T-cell (primary cell): Measurements from ENCODE around the gene MED7. TPM values are rescaled to one million over a fixed set of nuclear protein-coding genes. Genes with fewer than 3 reads are reported as not detected.

Experiments
- ATAC-seq, 4 experiments: fragments of 200-7000 bp in 3 of 4; fragments of 150-1000 bp in 1 of 4; cut with Tn5 transposase; replicated peaks in 1 of 4; 1 replicate in 3 of 4; 2 replicates in 1 of 4; pipeline ENCODE4 v1.10.0; 2021; ENCODE audit warnings: moderate library complexity in 3 of 4, mild to moderate bottlenecking in 2 of 4, moderate number of reproducible peaks in 1 of 4
- CTCF ChIA-PET, 2 donors: fragments of 300-600 bp; sonication (Branson Sonifier 250); formaldehyde crosslinking; loops; one replicate each; lab custom pipeline; 2022; ENCODE audit warnings: antibody characterized with exemption in 2 of 2; lab: Charles Lee
- POLR2A ChIA-PET, 2 donors: fragments of 300-600 bp; sonication (Branson Sonifier 250); formaldehyde crosslinking; loops; one replicate each; lab custom pipeline; 2022; ENCODE audit warnings: antibody characterized with exemption in 2 of 2; lab: Charles Lee
- DNase-seq, 35 experiments: peaks; one replicate each; pipeline versions ENCODE4 v3.0.0 to v3.0.0-alpha.2; 2013 to 2023
- H3K27ac ChIP-seq: one replicate; pipeline ENCODE4 v1.5.1; 2013; ENCODE audit warnings: low read length
- H3K27me3 ChIP-seq, 2 experiments: replicated peaks in 1 of 2; 1 replicate in 1 of 2; 2 replicates in 1 of 2; pipeline versions ENCODE4 v1.6.1 to v1.7.0; 2013; ENCODE audit warnings: low read length in 1 of 2, mixed read lengths in 1 of 2; ENCODE audit not compliant: control insufficient read depth in 2 of 2, insufficient read depth in 2 of 2; ENCODE audit errors: extremely low read depth in 1 of 2
- H3K36me3 ChIP-seq, 2 donors: 1 replicate in 1 of 2; 2 replicates in 1 of 2; pipeline versions ENCODE4 v1.6.1 to v1.7.0; 2013; ENCODE audit warnings: low read length in 1 of 2; ENCODE audit not compliant: control insufficient read depth in 2 of 2, insufficient read depth in 1 of 2; ENCODE audit errors: extremely low read depth in 1 of 2
- H3K4me1 ChIP-seq, 2 experiments: 1 replicate in 1 of 2; 2 replicates in 1 of 2; pipeline versions ENCODE4 v1.6.1 to v1.7.0; 2013; ENCODE audit warnings: low read length in 2 of 2, mixed read lengths in 1 of 2; ENCODE audit not compliant: insufficient read depth in 2 of 2, control insufficient read depth in 1 of 2; ENCODE audit errors: extremely low read depth in 1 of 2
- H3K4me3 ChIP-seq, 2 donors: 1 replicate in 1 of 2; 2 replicates in 1 of 2; pipeline versions ENCODE4 v1.5.1 to v1.7.0; 2013; ENCODE audit warnings: mild to moderate bottlenecking in 2 of 2, low read length in 1 of 2, moderate library complexity in 1 of 2; ENCODE audit not compliant: control insufficient read depth in 1 of 2; ENCODE audit errors: extremely low read depth in 1 of 2
- H3K9me3 ChIP-seq: 2 replicates; pipeline ENCODE4 v1.7.0; 2013
- H3K27ac Mint-ChIP-seq, 2 donors: one replicate each; pipeline ENCODE4 v1.8.0; 2020 to 2021; ENCODE audit warnings: mild to moderate bottlenecking in 2 of 2, mixed read lengths in 2 of 2
- H3K27me3 Mint-ChIP-seq, 2 donors: one replicate each; pipeline ENCODE4 v1.8.0; 2021 to 2022; ENCODE audit warnings: mixed read lengths in 2 of 2
- H3K36me3 Mint-ChIP-seq: one replicate; pipeline ENCODE4 v1.8.0; 2021; ENCODE audit warnings: mixed read lengths
- H3K4me1 Mint-ChIP-seq, 3 donors: one replicate each; pipeline ENCODE4 v1.8.0; 2020 to 2022; ENCODE audit warnings: mixed read lengths in 3 of 3, mild to moderate bottlenecking in 1 of 3
- H3K4me3 Mint-ChIP-seq, 3 donors: one replicate each; pipeline ENCODE4 v1.8.0; 2020 to 2022; ENCODE audit warnings: mild to moderate bottlenecking in 3 of 3, mixed read lengths in 3 of 3, moderate library complexity in 3 of 3
- H3K9me3 Mint-ChIP-seq, 3 donors: one replicate each; pipeline ENCODE4 v1.8.0; 2020 to 2022; ENCODE audit warnings: mixed read lengths in 3 of 3
- WGBS: methylation state at CpG from one replicate; pipeline ENCODE4 v1.1.5; 2013; ENCODE audit warnings: missing lambda C conversion rate; ENCODE audit not compliant: insufficient coverage; 5-methylcytosine and 5-hydroxymethylcytosine counted together
- total RNA-seq, 35 experiments: library from RNA in 6 of 35; stranded (reverse) in 6 of 35; fragments of 120-200 nt in 1 of 35; gene quantifications; one replicate each; pipeline versions ENCODE4 v1.2.1 to v1.2.4 and lab custom pipeline; 2013 to 2026

MED7 gene
- total RNA-seq, 5 donors from 2014 or later (not counting 1 experiment from before 2014, with no cell fraction given), result 5.7 to 14.9 (median 13.1) TPM

DNA sequence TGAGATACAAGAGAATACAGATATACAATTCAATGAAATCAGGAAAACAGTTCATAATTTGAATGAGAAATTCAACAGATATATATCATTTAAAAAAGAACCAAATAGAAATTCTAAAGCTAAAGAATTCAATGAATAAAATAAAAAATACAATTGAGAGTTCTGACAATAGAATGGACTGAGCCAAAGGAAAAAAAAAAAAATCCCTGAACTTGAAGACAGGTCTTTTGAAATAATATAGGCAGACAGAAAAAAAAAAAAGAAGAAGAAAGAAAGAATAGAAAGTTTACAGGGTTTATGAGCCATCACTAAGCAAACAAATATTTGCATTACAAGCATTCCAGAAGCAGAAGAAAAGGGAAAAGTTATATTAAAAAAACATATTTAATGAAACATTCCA, 21.0 kb downstream of the MED7 start:
- Mint-ChIP-seq H3K36me3 (peaks cover 21% of the 10 kb centered on the region), H3K4me3 (no peak overlapping the region), H3K27me3 (no peaks in the 10 kb centered on the region), H3K27ac (no peak overlapping the region), H3K4me1 (peaks cover 2 to 3% (median 2%) of the 10 kb centered on the region in 3 donors), H3K9me3 (peaks cover 6 to 22% (median 9%) of the 10 kb centered on the region in 3 donors)
- Histone ChIP-seq H3K27me3 (peaks cover 0 to 5% of the 10 kb centered on the region in 2 experiments), H3K27ac (no peak overlapping the region), H3K4me3 (no peak overlapping the region), H3K9me3 (peaks cover 3% of the 10 kb centered on the region), H3K4me1 (no peaks in the 10 kb centered on the region), H3K36me3 (no peaks in the 10 kb centered on the region)
- DNase-seq (no peak), ATAC-seq (no peak)
- CTCF ChIA-PET, result interaction anchor here (0.6 to 1.0 kb wide), 2 partner anchors 9 kb away, joined by 3 to 5 read pairs; no protein-coding TSS in a partner anchor
- POLR2A ChIA-PET, result interaction anchor here in 1 of 2 donors (0.6 kb wide), 1 partner anchor 81 kb away, joined by 3 read pairs; no protein-coding TSS in a partner anchor

DNA sequence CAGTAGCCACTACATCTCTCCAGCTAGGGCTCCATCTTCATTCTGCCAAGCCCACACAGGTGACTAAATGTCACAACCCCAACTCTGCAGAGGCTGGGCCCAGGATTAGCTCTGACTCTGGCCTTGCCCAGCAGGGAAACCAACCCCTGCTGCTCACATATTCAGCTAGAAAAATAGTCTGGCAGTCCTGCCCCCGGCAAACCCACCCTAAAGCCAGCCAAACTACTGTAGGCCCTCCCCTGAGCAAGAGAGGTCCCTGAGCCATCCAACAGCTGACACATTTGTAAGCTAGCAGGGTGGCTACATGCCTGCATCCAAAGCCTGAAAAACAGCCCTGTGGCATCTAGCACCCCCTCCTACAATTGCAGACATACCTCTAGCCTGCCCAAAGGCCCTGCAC, 22.6 kb downstream of the MED7 start:
- Histone ChIP-seq H3K9me3 (peaks cover 3% of the 10 kb centered on the region), H3K27ac (no peak overlapping the region), H3K4me1 (peaks cover 3% of the 10 kb centered on the region in 2 experiments), H3K27me3 (peaks cover 0 to 5% of the 10 kb centered on the region in 2 experiments), H3K4me3 (no peak overlapping the region), H3K36me3 (no peaks in the 10 kb centered on the region)
- POLR2A ChIA-PET, result interaction anchor here in 1 of 2 donors (0.5 kb wide), 1 partner anchor 13 kb away, joined by 3 read pairs; no protein-coding TSS in a partner anchor
- Mint-ChIP-seq H3K36me3 (peaks cover 21% of the 10 kb centered on the region), H3K4me3 (no peak overlapping the region), H3K4me1 (peaks cover 8 to 10% (median 9%) of the 10 kb centered on the region in 3 donors), H3K27ac (no peak overlapping the region), H3K9me3 (peaks cover 6 to 22% (median 9%) of the 10 kb centered on the region in 3 donors), H3K27me3 (no peaks in the 10 kb centered on the region)
- DNase-seq (no peak), ATAC-seq (no peak)
- WGBS, result 100% methylated on average over 1 of the region's 1 CpG
- CTCF ChIA-PET, result no interaction called here

DNA sequence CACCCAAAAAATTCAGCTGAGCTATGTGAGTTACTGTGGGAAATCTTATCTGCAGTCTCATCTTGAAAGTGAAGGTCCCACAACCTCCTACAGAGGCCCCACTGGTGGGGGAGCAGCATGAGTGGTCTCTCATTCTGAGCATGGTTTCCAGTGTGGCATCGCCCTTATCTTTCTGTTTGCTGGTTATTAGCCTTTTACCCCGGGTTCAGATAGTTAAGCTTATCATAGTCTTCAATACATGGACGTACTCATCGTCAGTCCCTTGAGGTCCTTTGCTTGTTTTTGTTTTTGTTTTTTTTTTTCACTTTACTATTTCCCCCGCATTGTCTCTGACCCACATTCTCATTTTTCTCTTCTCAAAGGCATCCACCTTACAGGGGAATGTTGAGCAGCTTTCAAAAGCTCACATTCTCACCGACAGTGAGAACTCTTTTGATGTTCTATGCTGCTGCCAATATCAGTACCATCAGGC, 26.1 kb downstream of the MED7 start:
- CTCF ChIA-PET, result interaction anchor here (0.6 to 0.7 kb wide), 2 partner anchors 14 to 16 kb away, joined by 3 to 5 read pairs; no protein-coding TSS in a partner anchor
- H3K36me3 Mint-ChIP-seq, result peaks cover 5% of the 10 kb centered on the region
- H3K9me3 ChIP-seq, result no peaks in the 10 kb centered on the region
- H3K4me3 ChIP-seq, result no peak overlapping the region
- H3K4me1 Mint-ChIP-seq, result peaks cover 8 to 13% (median 9%) of the 10 kb centered on the region in 3 donors
- no peak overlapping the region for H3K27ac ChIP-seq
- 0% methylated on average over 1 of the region's 6 CpGs for WGBS
- no peaks in the 10 kb centered on the region for H3K36me3 ChIP-seq
- no peak for ATAC-seq
- POLR2A ChIA-PET, result no interaction called here
- H3K9me3 Mint-ChIP-seq, result peaks cover 0 to 5% (median 5%) of the 10 kb centered on the region in 3 donors
- H3K27me3 ChIP-seq, result peaks cover 0 to 5% of the 10 kb centered on the region in 2 experiments
- no peak overlapping the region for H3K4me3 Mint-ChIP-seq
- H3K4me1 ChIP-seq, result peaks cover 3% of the 10 kb centered on the region in 2 experiments
- no peaks in the 10 kb centered on the region for H3K27me3 Mint-ChIP-seq
- H3K27ac Mint-ChIP-seq, result peak overlapping the region; percentile 8 to 19
- DNase-seq, result no peak

DNA sequence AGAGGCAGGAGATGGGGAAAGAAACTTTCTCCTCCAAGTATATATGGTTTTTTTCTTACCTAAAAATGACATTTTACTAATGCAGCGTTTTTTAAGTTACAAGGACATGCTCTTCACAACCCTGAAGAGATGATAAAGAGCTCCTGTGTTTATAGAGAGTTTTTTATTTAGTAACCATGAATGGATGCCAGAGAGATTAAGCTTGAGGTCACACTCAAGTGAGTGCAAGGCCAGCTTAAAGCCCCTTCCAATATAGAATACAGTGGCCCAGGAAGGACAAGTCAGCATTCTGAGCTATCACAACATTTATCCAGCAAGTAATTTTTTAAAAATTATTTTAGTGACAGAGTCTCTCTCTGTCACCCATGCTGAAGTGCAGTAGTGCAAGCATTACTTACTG, 27.2 kb downstream of the MED7 start:
- Mint-ChIP-seq H3K36me3 (no peaks in the 10 kb centered on the region), H3K27me3 (no peaks in the 10 kb centered on the region), H3K27ac (no peak overlapping the region), H3K4me1 (peaks cover 8 to 16% (median 11%) of the 10 kb centered on the region in 3 donors), H3K9me3 (no peaks in the 10 kb centered on the region), H3K4me3 (no peak overlapping the region)
- Histone ChIP-seq H3K27ac (no peak overlapping the region), H3K4me3 (no peak overlapping the region), H3K36me3 (no peaks in the 10 kb centered on the region), H3K9me3 (no peaks in the 10 kb centered on the region), H3K27me3 (no peaks in the 10 kb centered on the region), H3K4me1 (peaks cover 3% of the 10 kb centered on the region in 2 experiments)
- no peak for DNase-seq
- ATAC-seq, result no peak
- WGBS, result no CpG with 5 or more reads among the region's 1 CpG
- POLR2A ChIA-PET, result no interaction called here
- CTCF ChIA-PET, result interaction anchor here in 1 of 2 donors (0.7 kb wide), 1 partner anchor 17 kb away, joined by 3 read pairs; no protein-coding TSS in a partner anchor

DNA sequence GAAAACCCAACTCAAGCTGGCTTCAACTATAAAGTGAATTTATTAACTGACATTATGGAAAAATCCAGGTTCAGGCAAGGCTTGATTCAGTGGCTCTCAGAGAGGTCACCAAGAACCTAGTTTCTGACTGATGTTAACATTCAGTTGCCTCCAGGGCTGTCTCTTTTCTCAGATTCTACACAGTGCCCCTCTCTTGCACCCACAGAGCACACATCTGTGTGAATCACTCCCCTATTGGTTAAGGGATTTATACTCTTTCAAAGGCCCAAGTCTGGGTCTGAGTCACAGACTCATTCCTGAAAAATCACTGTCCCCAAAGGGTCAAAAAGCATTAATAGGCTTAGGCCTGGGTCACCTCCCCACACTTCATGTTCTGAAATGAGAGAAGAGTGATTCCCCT, 27.7 kb downstream of the MED7 start:
- ATAC-seq, result no peak
- CTCF ChIA-PET, result interaction anchor here in 1 of 2 donors (0.7 kb wide), 1 partner anchor 17 kb away, joined by 3 read pairs; no protein-coding TSS in a partner anchor

DNA sequence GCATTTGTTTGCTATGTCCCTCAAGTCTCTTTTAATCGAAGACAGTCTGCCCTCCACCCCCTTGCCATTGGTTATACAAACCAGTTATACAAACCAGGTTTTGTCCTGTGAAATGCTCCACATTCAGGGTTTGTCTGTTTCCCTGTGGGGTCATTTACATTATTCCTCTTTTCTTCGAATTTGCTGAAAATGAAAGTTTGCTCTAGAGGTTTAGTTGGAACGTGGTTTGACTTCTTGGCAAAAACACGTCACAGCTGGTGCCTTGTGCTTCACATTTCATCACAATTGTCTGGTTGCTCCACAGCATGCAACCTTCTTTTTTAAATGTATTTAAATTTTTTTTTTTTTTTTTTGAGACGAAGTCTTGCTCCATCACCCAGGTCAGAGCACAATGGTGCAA, 29.7 kb downstream of the MED7 start:
- H3K27me3 ChIP-seq, result no peaks in the 10 kb centered on the region
- H3K4me1 ChIP-seq, result peaks cover 15 to 26% of the 10 kb centered on the region in 2 experiments
- no peak overlapping the region for H3K27ac Mint-ChIP-seq
- peaks cover 30 to 40% (median 30%) of the 10 kb centered on the region in 3 donors for H3K4me1 Mint-ChIP-seq
- H3K9me3 Mint-ChIP-seq, result no peaks in the 10 kb centered on the region
- H3K4me3 Mint-ChIP-seq, result no peak overlapping the region
- no peaks in the 10 kb centered on the region for H3K9me3 ChIP-seq
- no peaks in the 10 kb centered on the region for H3K27me3 Mint-ChIP-seq
- no peak overlapping the region for H3K27ac ChIP-seq
- DNase-seq, result no peak
- ChIA-PET POLR2A (no interaction called here), CTCF (no interaction called here)
- ATAC-seq, result no peak
- no peaks in the 10 kb centered on the region for H3K36me3 Mint-ChIP-seq
- WGBS, result 100% methylated on average over 1 of the region's 5 CpGs
- H3K36me3 ChIP-seq, result no peaks in the 10 kb centered on the region
- H3K4me3 ChIP-seq, result no peak overlapping the region

More for the DNA sequence above, 27.7 kb downstream of the MED7 start:
- DNase-seq, result no peak
- POLR2A ChIA-PET, result no interaction called here
- Histone ChIP-seq H3K27ac (no peak overlapping the region), H3K9me3 (no peaks in the 10 kb centered on the region), H3K4me1 (peaks cover 3 to 7% of the 10 kb centered on the region in 2 experiments), H3K4me3 (no peak overlapping the region), H3K36me3 (no peaks in the 10 kb centered on the region), H3K27me3 (no peaks in the 10 kb centered on the region)
- Mint-ChIP-seq H3K36me3 (no peaks in the 10 kb centered on the region), H3K27me3 (no peaks in the 10 kb centered on the region), H3K4me3 (no peak overlapping the region), H3K9me3 (no peaks in the 10 kb centered on the region), H3K27ac (no peak overlapping the region), H3K4me1 (peaks cover 10 to 20% (median 11%) of the 10 kb centered on the region in 3 donors)
